ENCODE data around the gene RBP3.
A peak's percentile ranks its signal among the peaks of the same experiment; 100 is the strongest.
"Not testable (repeated sequence)": the region's sequence is repeated elsewhere in the genome, so short reads cannot be mapped to it uniquely, and the experiment has no call there.

RBP3 gene

DNA sequence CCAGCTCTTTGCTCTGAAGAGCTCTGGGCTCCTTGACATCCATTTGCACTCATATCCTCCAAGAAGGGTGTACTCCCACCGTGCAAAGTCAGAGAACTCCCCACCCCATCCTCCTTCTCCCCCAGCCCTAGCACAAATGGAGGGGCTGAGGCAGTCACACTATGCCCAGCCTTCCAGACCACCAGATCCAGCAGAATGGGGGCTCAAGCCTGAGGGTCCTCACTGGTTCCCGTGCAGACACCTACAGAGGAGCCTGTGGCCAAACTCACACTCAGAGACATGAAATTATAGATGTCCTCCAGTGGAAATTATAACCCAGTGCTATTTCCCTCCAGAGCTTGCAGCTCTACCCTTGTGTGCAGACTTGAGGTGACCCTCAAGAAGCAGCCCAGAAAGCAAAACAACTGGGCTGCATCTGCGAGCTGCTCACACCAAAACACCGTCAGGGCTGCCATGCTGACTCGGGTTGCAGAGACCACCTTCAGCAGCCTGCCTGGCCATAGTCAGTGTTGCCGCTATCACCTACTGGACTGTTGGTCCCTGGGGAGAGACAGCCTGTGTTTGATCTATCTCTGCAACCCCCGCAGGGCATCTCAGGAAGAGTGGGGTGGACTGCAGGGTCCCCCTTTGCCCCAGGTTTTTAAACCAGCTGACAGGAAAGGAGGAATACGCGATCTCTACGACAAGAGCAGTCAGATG, 28.5 kb downstream of the RBP3 start:
- DNase-seq, result no peak

- no peak for DNase-seq
These were observed 30.0 kb downstream of the RBP3 start for GRCh38 chr10:47378183-47378510.

- no peak for DNase-seq
These were observed 30.7 kb downstream of the RBP3 start for GRCh38 chr10:47378606-47379444.

- DNase-seq, result no peak
These were observed 31.3 kb downstream of the RBP3 start for GRCh38 chr10:47379445-47379785.

DNA sequence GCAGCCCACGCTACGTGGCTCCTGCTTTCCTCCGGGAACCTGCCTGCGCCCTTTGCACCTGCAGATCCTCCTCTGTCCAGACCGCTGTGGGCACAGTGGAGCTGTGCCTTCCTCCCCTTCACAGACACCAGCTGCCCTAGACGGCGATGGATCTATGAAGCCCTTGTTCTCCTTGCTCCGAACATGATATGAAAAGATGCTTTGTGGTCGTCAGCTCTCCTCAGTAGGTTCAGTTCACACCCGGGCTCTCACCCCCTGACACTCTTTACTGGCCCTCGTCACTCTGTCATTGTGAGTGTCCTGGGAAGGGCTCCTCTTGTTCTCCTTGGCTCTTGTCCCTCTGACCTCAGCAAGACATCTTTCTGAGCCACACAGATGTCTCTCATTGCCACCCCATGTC, 31.7 kb downstream of the RBP3 start:
- no peak for DNase-seq

- DNase-seq, result no peak
These were observed 32.4 kb downstream of the RBP3 start for GRCh38 chr10:47380341-47381102.

DNA sequence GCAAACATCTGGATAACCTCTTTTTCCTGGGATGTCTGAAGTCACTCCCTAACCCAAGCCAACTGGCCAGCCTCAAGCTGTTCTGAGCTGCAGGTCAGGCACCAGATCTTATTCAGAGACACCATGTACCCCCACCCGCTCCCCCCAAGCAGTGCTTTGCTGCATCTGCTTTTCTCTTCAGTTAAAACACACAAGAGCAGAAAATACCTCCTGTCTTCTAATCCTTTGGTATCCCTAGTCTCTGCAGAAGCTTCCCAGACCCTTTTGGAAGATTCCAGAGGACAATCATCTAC, 32.9 kb downstream of the RBP3 start:
- DNase-seq, result no peak

DNA sequence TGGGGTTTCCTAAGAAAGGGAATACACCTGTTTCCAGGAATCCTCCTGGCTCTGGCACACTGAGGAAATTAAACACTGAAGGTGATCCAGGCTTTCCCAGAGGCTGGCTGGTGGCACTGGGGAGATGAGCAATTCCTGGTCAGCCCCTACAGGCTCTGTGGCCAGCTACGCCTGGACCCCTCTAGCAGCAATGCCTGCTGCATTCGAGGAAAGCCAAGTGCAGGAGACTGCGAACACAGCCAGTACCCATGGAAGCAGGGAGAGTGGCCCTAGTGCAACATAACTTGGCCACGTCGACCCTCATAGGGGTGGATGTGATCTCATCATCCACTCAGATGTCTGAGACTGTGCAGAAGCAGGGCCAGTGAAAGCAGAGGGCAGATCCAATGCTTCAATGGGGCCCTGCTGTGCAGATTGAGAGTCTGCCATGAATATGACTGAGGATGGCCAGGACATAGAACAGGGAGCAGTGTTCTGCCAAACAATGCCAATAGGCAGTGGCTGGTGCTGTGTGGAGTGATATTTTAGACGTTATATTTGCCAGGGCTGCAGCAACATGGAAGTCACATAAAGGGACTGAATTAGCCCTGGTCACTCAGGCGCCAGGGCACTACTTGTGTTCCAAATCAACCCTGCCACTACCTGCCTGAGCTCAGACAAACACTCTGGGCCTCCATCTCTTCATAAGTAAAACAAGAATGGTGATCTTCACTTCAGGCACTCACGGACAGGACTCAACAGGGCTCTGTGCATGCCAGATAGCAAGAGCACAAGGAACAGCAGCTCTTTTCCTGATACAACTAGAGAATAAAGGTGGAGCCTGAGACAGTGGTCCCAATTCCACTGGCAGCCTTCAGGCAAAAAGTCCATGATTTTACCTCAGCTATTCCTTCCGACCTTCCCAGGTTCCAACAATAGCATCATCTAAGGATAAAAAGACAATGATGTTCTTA, 33.5 kb downstream of the RBP3 start:
- no peak for DNase-seq

GRCh38 chr10:47383261-47384147, 35.3 kb downstream of the RBP3 start:
- peak; percentile 80 for DNase-seq

- peak; percentile 85 for DNase-seq
These were observed 36.2 kb downstream of the RBP3 start, which contains the start of gene ZNF488 for GRCh38 chr10:47384148-47384921. Gene ZNF488, minus strand, starts transcription at chr10:47384293. Its CDS starts 15,464 bp downstream, at chr10:47368829.

- DNase-seq, result not testable (repeated sequence)
These were observed 37.9 kb downstream of the RBP3 start for GRCh38 chr10:47386104-47386503.

GRCh38 chr10:47388879-47389278, 40.7 kb downstream of the RBP3 start:
- DNase-seq, result no peak

DNA sequence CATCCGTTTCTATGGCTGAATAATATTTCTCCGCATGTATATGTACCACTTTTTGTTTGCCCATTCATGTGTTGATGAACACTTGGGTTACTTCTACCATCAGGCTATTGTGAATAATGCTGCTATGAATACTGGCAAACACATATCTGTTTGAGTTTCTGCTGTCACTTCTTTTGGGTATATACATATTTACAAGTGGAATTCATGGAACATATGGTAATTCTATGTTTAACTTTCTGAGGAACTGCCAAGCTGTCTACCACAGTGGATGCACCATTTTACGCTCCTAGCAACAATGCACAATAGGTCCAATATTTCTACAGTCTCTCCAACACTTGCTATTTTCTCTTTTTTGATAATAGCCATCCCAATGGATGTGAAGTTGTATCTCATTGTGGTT, 41.5 kb downstream of the RBP3 start:
- DNase-seq, result no peak

DNA sequence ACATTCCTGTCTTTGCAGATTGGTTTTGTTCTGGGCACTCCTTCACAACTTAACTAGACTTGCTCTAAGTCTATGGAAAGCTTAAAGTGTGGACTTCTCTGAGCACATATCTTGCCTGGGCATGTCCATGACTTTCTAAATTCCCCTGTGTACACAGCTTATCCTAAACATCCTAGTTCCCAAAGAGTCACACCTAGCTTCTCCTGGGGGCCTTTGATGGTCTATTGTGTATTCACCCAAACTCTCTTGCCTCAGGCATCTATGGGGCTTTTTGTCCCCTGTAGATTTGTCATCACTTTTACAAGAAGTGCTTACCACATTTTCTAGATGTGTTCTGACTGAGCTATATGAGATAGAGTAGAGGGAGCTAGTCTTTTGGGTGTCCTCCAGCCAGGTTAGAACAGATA, 48.2 kb downstream of the RBP3 start:
- no peak for DNase-seq

- no peak for DNase-seq
These were observed 49.1 kb downstream of the RBP3 start for GRCh38 chr10:47397256-47397655.

GRCh38 chr10:47400251-47400650, 52.1 kb downstream of the RBP3 start:
- no peak for DNase-seq

GRCh38 chr10:47400786-47401185, 52.6 kb downstream of the RBP3 start:
- no peak for DNase-seq

- no peak for DNase-seq
These were observed 53.0 kb downstream of the RBP3 start for GRCh38 chr10:47401210-47401609.

GRCh38 chr10:47401874-47402640, 53.9 kb downstream of the RBP3 start:
- no peak for DNase-seq

DNA sequence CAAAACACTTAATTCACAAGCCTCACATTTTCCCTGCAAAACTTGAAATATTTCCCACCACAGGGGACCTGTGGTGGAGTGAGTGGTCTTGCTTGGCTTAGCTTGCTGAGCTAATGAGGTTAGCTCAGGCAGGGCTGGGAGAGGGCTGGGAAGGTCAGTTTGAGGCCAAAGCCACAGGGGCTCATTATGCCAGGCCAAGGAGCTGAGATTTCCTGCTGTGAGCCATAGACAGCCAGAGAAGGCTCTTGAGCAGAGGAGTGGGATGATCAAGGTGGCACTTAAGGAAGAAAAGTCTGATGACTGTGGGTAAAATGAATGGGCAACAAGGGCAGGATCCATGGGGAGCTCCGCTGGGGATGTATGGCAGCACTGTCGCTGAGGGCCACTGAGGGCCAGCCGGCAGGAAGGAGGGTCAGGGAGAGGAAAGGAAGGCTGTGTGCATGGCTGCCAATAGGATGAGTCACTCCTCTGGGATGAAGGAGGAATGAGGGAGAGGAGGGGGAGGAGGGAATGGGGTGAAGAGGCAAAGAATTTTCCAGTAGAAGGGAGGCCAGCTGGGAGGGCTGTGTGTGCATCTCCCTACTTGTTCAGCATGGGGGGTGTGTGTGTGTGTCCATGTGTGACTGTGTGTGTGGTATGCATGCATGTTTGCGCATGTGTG, 54.6 kb downstream of the RBP3 start:
- DNase-seq, result no peak

All from NCI-H345 (cell line).